SK-N-SH treated with all-trans-retinoic acid at 6 μM for 48 hours (cell line): ENCODE measurements around the gene PTPRG.

Experiments used
- ATAC-seq: fragments of 200-7000 bp; cut with Tn5 transposase; 3 replicates; pipeline ENCODE4 v1.9.1; 2020; ENCODE audit warnings: mild to moderate bottlenecking, moderate library complexity
- ARNTL ChIP-seq: fragments of 450-650 bp; formaldehyde crosslinking; IDR thresholded peaks from 2 replicates; pipeline ENCODE4 v1.5.0; 2020; ENCODE audit warnings: low read depth, mild to moderate bottlenecking, moderate library complexity, borderline replicate concordance
- CSDC2 ChIP-seq: fragments of 250-450 bp; sonication (Bioruptor Pico); IDR thresholded peaks from 2 replicates; pipeline ENCODE4 v1.5.0; 2020; ENCODE audit warnings: mild to moderate bottlenecking, moderate library complexity
- GLIS3 ChIP-seq: fragments of 250-450 bp; sonication (Bioruptor Pico); IDR thresholded peaks from 2 replicates; pipeline ENCODE4 v1.5.0; 2020; ENCODE audit warnings: mild to moderate bottlenecking, moderate library complexity
- ISL1 ChIP-seq: fragments of 250-450 bp; sonication (Bioruptor Pico); IDR thresholded peaks from 2 replicates; pipeline ENCODE4 v2.1.2; 2022; ENCODE audit warnings: mild to moderate bottlenecking, moderate library complexity
- OSR1 ChIP-seq: fragments of 250-450 bp; sonication (Bioruptor Pico); IDR thresholded peaks from 2 replicates; pipeline ENCODE4 v1.8.0; 2022; ENCODE audit warnings: moderate library complexity, mild to moderate bottlenecking, inconsistent platforms
- SNAI2 ChIP-seq: fragments of 250-450 bp; sonication (Bioruptor Pico); IDR thresholded peaks from 2 replicates; pipeline ENCODE4 v1.5.0; 2020; ENCODE audit warnings: mild to moderate bottlenecking, moderate library complexity
- TOX ChIP-seq: fragments of 250-450 bp; sonication (Bioruptor Pico); IDR thresholded peaks from 2 replicates; pipeline ENCODE4 v1.8.0; 2021; ENCODE audit warnings: mild to moderate bottlenecking, moderate library complexity, borderline replicate concordance
- ZC3H10 ChIP-seq: fragments of 250-450 bp; sonication (Bioruptor Pico); IDR thresholded peaks from 2 replicates; pipeline ENCODE4 v1.5.1; 2021; ENCODE audit warnings: mild to moderate bottlenecking, moderate library complexity
- ZFP3 ChIP-seq: fragments of 250-450 bp; sonication (Bioruptor Pico); IDR thresholded peaks from 2 replicates; pipeline ENCODE4 v1.5.0; 2020; ENCODE audit warnings: mild to moderate bottlenecking, moderate library complexity
- ZNF565 ChIP-seq: fragments of 450-650 bp; formaldehyde crosslinking; conservative IDR thresholded peaks from 2 replicates; pipeline ENCODE4 v1.5.0; 2020; ENCODE audit warnings: low read depth, mild to moderate bottlenecking, moderate library complexity
- ZNF70 ChIP-seq: fragments of 450-650 bp; formaldehyde crosslinking; IDR thresholded peaks from 2 replicates; pipeline ENCODE4 v1.5.0; 2020; ENCODE audit warnings: mild to moderate bottlenecking, moderate library complexity
- TF ChIP-seq, protein P1 (sequence below): fragments of 250-450 bp; sonication (Bioruptor Pico); IDR thresholded peaks from 2 replicates; pipeline ENCODE4 v1.5.1; 2021; ENCODE audit warnings: mild to moderate bottlenecking, moderate library complexity
- TF ChIP-seq, protein P2 (sequence below): fragments of 250-450 bp; sonication (Bioruptor Pico); IDR thresholded peaks from 2 replicates; pipeline ENCODE4 v1.5.1; 2020; ENCODE audit warnings: low read depth, mild to moderate bottlenecking, moderate library complexity
- TF ChIP-seq, protein P3 (sequence below): fragments of 250-450 bp; sonication (Bioruptor Pico); IDR thresholded peaks from 2 replicates; pipeline ENCODE4 v1.5.0; 2020; ENCODE audit warnings: mild to moderate bottlenecking, moderate library complexity
- TF ChIP-seq, protein P4 (sequence below): fragments of 250-450 bp; sonication (Bioruptor Pico); IDR thresholded peaks from 2 replicates; pipeline ENCODE4 v1.8.0; 2020; ENCODE audit warnings: mild to moderate bottlenecking, moderate library complexity, borderline replicate concordance
- TF ChIP-seq, protein P5 (sequence below): fragments of 250-450 bp; sonication (Bioruptor Pico); IDR thresholded peaks from 2 replicates; pipeline ENCODE4 v1.8.0; 2021; ENCODE audit warnings: low read depth, mild to moderate bottlenecking, moderate library complexity, borderline replicate concordance

The PTPRG gene

DNA sequence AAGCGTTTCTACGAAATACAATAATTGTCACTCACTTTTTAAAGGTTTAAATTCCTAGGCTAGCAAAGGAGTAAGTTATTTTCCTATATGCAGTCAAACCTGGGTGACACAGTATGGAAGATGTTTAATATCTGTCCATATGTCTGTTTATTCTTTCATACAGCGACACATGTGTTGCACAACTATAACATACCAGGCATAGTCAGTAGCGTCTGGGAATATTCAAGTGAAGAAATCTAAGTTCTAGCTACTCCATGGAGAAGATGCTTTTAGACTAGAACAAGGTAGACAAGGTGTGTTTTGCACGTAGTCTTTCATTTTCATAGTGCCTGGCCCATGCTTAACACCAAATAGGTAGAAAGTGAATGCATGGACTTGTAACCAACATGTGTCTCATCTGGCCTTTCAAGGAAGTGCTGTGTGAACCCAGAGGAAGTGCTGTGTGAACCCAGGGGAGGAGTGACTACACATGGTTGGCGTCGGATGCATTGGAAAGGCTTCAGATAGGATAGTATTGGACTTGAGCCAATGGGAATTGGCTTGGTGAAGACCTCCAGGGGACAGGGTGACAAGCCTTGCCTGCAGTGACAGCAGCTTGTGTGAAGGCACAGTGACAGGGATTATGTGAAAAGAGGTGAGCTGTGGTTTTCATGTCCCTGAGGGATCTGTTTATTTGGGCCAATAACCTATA lies 267.0 kb downstream of the PTPRG start (continued):
- TF ChIP-seq, protein P1, sequence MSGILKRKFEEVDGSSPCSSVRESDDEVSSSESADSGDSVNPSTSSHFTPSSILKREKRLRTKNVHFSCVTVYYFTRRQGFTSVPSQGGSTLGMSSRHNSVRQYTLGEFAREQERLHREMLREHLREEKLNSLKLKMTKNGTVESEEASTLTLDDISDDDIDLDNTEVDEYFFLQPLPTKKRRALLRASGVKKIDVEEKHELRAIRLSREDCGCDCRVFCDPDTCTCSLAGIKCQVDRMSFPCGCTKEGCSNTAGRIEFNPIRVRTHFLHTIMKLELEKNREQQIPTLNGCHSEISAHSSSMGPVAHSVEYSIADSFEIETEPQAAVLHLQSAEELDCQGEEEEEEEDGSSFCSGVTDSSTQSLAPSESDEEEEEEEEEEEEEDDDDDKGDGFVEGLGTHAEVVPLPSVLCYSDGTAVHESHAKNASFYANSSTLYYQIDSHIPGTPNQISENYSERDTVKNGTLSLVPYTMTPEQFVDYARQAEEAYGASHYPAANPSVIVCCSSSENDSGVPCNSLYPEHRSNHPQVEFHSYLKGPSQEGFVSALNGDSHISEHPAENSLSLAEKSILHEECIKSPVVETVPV (CRISPR knock-in tag) = no peak
- no peak for TF ChIP-seq ISL1 (CRISPR knock-in tag)
- TF ChIP-seq, protein P2, sequence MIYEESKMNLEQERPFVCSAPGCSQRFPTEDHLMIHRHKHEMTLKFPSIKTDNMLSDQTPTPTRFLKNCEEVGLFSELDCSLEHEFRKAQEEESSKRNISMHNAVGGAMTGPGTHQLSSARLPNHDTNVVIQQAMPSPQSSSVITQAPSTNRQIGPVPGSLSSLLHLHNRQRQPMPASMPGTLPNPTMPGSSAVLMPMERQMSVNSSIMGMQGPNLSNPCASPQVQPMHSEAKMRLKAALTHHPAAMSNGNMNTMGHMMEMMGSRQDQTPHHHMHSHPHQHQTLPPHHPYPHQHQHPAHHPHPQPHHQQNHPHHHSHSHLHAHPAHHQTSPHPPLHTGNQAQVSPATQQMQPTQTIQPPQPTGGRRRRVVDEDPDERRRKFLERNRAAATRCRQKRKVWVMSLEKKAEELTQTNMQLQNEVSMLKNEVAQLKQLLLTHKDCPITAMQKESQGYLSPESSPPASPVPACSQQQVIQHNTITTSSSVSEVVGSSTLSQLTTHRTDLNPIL (CRISPR knock-in tag) = no peak
- TF ChIP-seq OSR1 (CRISPR knock-in tag) = no peak
- no peak for TF ChIP-seq CSDC2 (CRISPR knock-in tag)
- TF ChIP-seq, protein P3, sequence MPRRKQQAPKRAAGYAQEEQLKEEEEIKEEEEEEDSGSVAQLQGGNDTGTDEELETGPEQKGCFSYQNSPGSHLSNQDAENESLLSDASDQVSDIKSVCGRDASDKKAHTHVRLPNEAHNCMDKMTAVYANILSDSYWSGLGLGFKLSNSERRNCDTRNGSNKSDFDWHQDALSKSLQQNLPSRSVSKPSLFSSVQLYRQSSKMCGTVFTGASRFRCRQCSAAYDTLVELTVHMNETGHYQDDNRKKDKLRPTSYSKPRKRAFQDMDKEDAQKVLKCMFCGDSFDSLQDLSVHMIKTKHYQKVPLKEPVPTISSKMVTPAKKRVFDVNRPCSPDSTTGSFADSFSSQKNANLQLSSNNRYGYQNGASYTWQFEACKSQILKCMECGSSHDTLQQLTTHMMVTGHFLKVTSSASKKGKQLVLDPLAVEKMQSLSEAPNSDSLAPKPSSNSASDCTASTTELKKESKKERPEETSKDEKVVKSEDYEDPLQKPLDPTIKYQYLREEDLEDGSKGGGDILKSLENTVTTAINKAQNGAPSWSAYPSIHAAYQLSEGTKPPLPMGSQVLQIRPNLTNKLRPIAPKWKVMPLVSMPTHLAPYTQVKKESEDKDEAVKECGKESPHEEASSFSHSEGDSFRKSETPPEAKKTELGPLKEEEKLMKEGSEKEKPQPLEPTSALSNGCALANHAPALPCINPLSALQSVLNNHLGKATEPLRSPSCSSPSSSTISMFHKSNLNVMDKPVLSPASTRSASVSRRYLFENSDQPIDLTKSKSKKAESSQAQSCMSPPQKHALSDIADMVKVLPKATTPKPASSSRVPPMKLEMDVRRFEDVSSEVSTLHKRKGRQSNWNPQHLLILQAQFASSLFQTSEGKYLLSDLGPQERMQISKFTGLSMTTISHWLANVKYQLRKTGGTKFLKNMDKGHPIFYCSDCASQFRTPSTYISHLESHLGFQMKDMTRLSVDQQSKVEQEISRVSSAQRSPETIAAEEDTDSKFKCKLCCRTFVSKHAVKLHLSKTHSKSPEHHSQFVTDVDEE (CRISPR knock-in tag) = no peak

DNA sequence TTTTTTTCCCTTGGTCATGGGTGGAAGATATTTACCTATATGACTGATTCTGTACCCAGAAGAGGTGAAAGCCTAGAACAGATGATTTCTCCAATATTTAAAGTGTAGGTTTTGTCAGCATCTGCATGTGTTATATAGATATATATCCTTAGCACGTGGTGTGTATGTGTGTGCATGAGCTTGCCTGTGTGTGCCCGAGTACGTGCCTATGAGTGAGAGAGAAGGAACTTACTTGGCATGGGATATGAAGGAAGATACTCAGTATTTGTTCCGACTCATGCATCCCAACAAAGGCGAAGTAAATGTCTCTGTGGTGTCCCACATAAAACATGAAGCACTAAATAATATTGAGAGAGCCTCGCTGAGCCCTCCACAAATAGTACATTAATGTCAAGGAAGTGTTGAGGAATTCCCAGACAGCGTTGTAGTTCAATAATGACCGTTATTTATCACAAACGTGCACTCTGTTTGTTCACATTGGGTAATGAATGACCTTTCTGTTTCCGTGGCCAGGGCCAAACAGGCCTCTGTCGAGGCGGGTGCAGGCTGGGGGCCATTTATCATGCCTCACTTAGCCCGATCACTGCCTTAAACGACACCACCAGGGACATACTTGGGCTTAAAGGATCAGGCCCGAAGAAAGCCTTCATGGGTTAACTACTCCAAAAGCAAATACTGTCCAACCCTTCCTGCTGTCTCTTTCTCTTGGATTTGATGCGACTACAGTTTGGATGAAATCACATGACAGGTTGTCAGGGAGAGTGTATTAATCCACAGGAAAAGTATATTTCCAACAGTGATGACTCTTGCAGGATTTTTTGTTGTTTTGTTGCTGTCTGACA lies 267.7 kb downstream of the PTPRG start:
- no peak for TF ChIP-seq ZC3H10 (CRISPR knock-in tag)
- no peak for TF ChIP-seq ZNF565 (CRISPR knock-in tag)
- TF ChIP-seq CSDC2 (CRISPR knock-in tag) = no peak
- no peak for TF ChIP-seq OSR1 (CRISPR knock-in tag)
- TF ChIP-seq, protein P2 (CRISPR knock-in tag) = no peak
- TF ChIP-seq ZFP3 (CRISPR knock-in tag) = no peak
- no peak for TF ChIP-seq GLIS3
- no peak for TF ChIP-seq SNAI2
- ATAC-seq = no peak; the same call in 2 of the 3 replicates

DNA sequence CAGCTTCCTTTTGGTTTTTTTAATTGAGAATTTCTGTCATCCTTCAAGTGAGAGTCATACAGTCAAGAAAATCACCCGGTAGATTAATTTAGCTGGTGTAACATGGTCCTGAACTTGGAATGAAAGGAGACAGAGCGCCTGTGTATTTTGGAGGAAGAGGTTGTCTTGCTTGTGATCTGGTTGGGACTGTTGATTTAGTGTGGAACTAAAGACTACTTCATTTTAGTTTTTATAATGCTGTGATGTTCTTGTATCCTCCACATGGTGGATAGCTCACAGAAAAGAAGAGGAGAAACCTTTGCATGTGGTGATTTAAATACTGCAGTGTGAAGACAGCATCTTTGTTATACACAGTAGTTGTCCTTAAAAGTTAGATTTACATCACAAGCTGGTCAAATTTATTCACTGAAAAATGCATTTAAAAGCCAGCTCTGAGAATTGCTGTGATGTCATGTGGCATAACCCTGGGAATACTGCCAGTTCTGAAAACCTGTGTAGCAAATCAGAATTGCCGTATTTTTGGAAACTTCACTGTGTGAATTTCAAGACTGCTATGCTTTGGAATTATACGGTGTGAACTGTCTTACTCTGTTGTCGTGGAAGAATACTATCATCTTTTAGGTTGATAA lies 268.5 kb downstream of the PTPRG start:
- peak; percentile 45 for ATAC-seq

DNA sequence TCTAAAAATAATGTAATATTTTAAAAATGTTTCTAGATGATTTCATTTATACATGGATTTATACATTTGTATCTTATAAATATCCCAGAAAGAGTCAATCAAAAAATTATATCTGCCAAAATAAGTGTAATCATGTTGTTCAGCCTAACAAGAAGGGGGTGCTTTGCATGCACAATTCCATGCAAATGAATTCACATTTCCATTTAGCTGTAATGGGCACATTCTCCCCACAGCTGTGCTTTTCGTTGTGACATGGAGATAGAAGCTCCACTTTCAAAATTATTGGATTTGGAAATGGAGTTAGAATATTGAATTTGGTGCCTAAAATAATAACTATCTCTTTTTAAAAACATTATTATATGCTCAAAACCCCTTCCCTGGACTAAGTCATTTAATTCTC lies 270.6 kb downstream of the PTPRG start:
- TF ChIP-seq TOX (CRISPR knock-in tag) (no peak), ISL1 (CRISPR knock-in tag) (no peak), ZNF70 (CRISPR knock-in tag) (no peak), CSDC2 (CRISPR knock-in tag) (no peak), ARNTL (CRISPR knock-in tag) (no peak)
- TF ChIP-seq, protein P4, sequence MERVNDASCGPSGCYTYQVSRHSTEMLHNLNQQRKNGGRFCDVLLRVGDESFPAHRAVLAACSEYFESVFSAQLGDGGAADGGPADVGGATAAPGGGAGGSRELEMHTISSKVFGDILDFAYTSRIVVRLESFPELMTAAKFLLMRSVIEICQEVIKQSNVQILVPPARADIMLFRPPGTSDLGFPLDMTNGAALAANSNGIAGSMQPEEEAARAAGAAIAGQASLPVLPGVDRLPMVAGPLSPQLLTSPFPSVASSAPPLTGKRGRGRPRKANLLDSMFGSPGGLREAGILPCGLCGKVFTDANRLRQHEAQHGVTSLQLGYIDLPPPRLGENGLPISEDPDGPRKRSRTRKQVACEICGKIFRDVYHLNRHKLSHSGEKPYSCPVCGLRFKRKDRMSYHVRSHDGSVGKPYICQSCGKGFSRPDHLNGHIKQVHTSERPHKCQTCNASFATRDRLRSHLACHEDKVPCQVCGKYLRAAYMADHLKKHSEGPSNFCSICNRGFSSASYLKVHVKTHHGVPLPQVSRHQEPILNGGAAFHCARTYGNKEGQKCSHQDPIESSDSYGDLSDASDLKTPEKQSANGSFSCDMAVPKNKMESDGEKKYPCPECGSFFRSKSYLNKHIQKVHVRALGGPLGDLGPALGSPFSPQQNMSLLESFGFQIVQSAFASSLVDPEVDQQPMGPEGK = no peak
- TF ChIP-seq, protein P5, sequence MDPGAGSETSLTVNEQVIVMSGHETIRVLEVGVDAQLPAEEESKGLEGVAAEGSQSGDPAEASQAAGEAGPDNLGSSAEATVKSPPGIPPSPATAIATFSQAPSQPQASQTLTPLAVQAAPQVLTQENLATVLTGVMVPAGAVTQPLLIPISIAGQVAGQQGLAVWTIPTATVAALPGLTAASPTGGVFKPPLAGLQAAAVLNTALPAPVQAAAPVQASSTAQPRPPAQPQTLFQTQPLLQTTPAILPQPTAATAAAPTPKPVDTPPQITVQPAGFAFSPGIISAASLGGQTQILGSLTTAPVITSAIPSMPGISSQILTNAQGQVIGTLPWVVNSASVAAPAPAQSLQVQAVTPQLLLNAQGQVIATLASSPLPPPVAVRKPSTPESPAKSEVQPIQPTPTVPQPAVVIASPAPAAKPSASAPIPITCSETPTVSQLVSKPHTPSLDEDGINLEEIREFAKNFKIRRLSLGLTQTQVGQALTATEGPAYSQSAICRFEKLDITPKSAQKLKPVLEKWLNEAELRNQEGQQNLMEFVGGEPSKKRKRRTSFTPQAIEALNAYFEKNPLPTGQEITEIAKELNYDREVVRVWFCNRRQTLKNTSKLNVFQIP (CRISPR knock-in tag) = no peak
- ATAC-seq = no peak

More for the DNA sequence above, 268.5 kb downstream of the PTPRG start:
- TF ChIP-seq ISL1 (CRISPR knock-in tag) = peak; percentile 35; the same call in 1 of the 2 replicates
- TF ChIP-seq, protein P4 = no peak
